Measurements from ENCODE around the gene TGFBR3.

The TGFBR3 gene

DNA sequence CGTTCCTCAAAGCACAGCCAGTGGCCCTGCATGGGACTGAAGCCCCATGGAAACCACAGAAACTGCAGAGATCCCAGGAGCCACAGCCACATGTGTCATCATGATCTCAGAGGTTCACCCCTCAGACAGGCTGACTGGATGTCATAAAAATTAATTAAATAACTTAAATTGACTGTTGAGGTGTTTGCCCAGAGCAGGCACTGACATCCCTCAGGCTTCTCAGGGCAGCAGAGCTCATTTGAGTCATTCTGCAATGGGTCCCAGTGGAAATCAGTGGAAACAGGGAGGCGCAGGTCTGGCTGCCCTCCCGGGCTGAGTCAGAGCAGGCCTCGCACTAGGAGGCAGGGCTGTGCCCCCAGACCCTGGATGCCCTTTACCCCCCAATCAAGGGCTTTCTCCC, 250.2 kb downstream of the TGFBR3 start:
- DNase-seq (ENCODE audit: low read depth) = no peak

DNA sequence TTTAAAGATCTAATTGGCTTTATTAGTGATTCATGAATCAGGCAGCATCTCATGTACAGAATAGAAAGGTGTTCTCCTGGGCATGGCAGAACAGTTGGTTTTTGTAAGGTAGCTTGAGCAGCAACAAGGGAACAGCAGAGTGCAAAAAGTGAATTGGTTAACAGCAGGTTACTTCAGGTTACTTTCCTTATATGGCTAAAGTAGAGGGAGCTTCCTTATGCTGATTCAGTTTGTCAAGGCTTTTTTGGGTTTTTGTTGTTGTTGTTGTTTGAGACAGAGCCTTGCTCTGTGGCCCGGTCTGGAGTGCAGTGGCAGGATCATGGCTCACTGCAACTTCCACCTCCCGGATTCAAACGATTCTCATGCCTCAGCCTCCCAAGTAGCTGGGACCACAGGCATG, 252.5 kb downstream of the TGFBR3 start:
- no peak for DNase-seq (ENCODE audit: low read depth)

DNA sequence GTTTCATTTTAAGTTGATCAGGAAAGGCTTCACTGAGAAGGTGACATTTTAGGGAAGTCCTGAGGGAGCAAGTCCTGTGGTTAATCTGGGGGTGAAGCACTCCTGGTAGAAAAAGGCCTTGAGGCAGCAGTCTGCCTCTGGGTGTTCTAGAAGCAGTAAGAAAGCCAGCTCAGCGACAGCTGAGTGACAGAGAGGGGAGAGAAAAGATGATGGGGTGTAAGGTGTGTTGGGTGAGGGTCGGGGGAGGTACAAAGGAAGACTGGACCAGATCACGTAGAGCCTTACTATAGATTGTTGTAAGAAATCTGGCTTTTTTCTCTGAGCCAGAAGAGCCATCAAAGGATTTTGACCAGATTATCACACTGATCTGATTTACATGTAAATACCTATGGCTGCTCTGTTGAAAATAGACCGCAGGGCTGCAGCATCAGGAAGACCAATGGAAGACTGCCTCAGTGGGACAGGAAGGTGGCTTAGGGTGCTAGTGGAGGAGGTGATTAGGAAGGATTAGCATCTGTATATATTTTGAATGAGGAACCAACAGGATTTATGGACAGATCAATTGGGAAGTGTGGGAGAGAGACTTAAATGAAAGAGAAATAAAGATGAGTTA, 254.1 kb downstream of the TGFBR3 start:
- no peak for DNase-seq (ENCODE audit: low read depth)

DNA sequence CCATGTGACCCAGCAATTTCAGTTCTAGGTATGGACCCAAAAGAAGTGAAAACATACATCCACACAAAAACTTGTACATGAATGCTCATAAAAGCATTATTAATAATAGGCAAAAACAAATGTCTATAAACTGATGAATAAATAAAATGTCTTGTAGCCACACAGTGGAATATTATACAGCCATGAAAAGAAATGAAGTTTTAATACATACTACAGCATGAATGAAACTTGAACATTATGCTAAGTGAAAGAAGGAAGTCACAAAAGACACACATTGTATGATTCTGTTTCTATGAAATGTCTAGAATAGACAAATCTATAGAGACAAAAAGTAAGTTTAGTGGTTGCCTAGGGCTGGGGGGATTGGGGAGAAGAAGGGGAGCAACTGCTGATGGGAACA, 255.1 kb downstream of the TGFBR3 start:
- DNase-seq (ENCODE audit: low read depth) = no peak
